HCT116 (cell line): Measurements from ENCODE around the gene ASB7.

Source experiments
- CEBPB ChIP-seq: IDR thresholded peaks from 2 replicates; pipeline ENCODE4 v1.6.1; 2012; ENCODE audit warnings: low read depth
- FOSL1 ChIP-seq: IDR thresholded peaks from 2 replicates; pipeline ENCODE4 v1.6.1; 2012; ENCODE audit warnings: low read depth
- POLR2AphosphoS5 ChIP-seq: IDR thresholded peaks from 2 replicates; pipeline ENCODE4 v1.6.1; 2011; ENCODE audit warnings: mild to moderate bottlenecking, low read depth, low read length, moderate library complexity

DNA sequence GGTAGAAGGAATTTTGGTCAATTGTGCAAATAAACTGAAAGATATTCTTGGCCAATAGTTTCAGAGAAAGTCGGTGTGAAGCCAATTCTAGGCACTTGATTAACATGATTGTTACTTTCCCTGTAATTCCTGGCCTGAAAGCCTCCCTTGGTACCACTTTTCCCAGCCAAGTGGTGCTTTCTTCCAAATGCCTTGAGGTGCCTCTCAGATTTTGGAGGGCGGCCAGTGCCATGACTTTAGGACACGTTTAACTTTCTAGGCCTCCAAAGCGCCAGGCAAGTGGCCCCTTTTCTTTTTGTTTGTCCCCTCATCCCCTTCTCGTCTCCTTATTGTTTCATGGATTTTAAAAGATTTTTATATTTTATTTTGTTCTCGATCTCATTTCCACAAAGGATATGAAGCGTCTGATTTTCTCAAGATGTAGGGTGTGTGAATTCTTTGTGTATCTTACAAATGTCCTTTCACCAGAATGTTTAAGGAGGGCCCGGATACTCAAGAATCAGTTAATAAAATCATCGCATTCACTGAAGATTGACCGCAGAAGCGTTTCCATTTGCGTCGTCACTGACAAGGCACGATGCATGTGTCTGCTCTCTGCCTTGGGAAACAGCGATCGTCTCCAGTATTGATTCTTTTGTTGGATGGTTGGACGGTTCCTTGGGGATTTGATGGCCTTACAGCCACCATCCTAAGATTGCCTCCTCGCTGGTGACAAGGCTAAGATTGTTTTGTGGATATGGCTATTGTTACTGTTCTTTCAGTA, 87.8 kb downstream of the ASB7 start:
- no peak for TF ChIP-seq POLR2AphosphoS5
- TF ChIP-seq FOSL1 = no peak
- TF ChIP-seq CEBPB = no peak
